ENCODE results near the gene RTN1.

- TF ChIP-seq EZH2phosphoT487 (IDR thresholded peaks at IDR 0.05; ENCODE audit: borderline replicate concordance, low read length) = no peak
- TF ChIP-seq CTCF (IDR thresholded peaks at IDR 0.05; ENCODE audit: low read depth, low read length, poor library complexity, severe bottlenecking) = peak; percentile 91
Observed at GRCh38 chr14:59576332-59577294, 294.0 kb downstream of the RTN1 start, which contains the start of gene CCDC175.
